Lung (tissue), 12 donors: ENCODE results near the gene LACRT. TPM values are rescaled to one million over a fixed set of nuclear protein-coding genes. Genes with fewer than 3 reads are reported as not detected.
A peak's percentile ranks its signal among the peaks of the same experiment; 100 is the strongest.

Experiments
- ATAC-seq: fragments of 200-7000 bp; cut with Tn5 transposase; one replicate; pipeline ENCODE4 v1.9.1; 2020; ENCODE audit warnings: moderate number of reproducible peaks; ENCODE audit not compliant: insufficient read depth, low FRiP score
- DNase-seq, 3 donors: peaks; one replicate each; pipeline ENCODE4 v3.0.0-alpha.2; 2013 to 2017
- H3K27ac ChIP-seq, 2 donors: one replicate each; pipeline ENCODE4 v1.5.1; 2013; ENCODE audit warnings: mild to moderate bottlenecking in 2 of 2, moderate library complexity in 2 of 2, control low read depth in 1 of 2, inconsistent platforms in 1 of 2, low read depth in 1 of 2, low read length in 1 of 2
- H3K27me3 ChIP-seq, 3 donors: one replicate each; pipeline ENCODE4 v1.5.1; 2013; ENCODE audit warnings: low read length in 2 of 3; ENCODE audit not compliant: control insufficient read depth in 3 of 3, insufficient read depth in 3 of 3
- H3K36me3 ChIP-seq, 4 donors: one replicate each; pipeline ENCODE4 v1.5.1; 2013; ENCODE audit warnings: low read length in 4 of 4, mild to moderate bottlenecking in 1 of 4, moderate library complexity in 1 of 4; ENCODE audit not compliant: control insufficient read depth in 4 of 4, insufficient read depth in 4 of 4
- H3K4me1 ChIP-seq, 5 donors: one replicate each; pipeline ENCODE4 v1.5.1; 2013; ENCODE audit warnings: low read length in 5 of 5, mild to moderate bottlenecking in 2 of 5, moderate library complexity in 1 of 5; ENCODE audit not compliant: control insufficient read depth in 5 of 5, insufficient read depth in 5 of 5
- H3K4me3 ChIP-seq: one replicate; pipeline ENCODE4 v1.5.1; 2013; ENCODE audit warnings: mild to moderate bottlenecking, control low read depth, moderate library complexity
- H3K9ac ChIP-seq, 2 donors: one replicate each; pipeline ENCODE4 v1.5.1; 2013; ENCODE audit warnings: low read length in 2 of 2, control low read depth in 1 of 2; ENCODE audit not compliant: insufficient read depth in 1 of 2
- H3K9me3 ChIP-seq, 4 donors: one replicate each; pipeline ENCODE4 v1.5.1; 2013; ENCODE audit warnings: low read length in 3 of 4, mild to moderate bottlenecking in 1 of 4, moderate library complexity in 1 of 4; ENCODE audit not compliant: control insufficient read depth in 4 of 4, insufficient read depth in 3 of 4
- WGBS, 2 donors: extraction: QIAGEN DNeasy Blood & Tissue Kit; methylation state at CpG; one replicate each; pipeline ENCODE4 v1.1.7; 2013; 5-methylcytosine and 5-hydroxymethylcytosine counted together
- polyA plus RNA-seq, 2 donors: library from polyadenylated mRNA; stranded (reverse); fragments of 200-250 nt; gene quantifications; one replicate each; pipeline ENCODE4 v1.2.1, GENCODE V29; 2013
- total RNA-seq, 2 donors: library from RNA; depleted of rRNA in 1 of 2; stranded (reverse); fragments of >200 nt in 1 of 2; gene quantifications; one replicate each; pipeline ENCODE4 v1.2.1, GENCODE V29; 2014 to 2021
- TF ChIP-seq, protein P1 (sequence below): IDR thresholded peaks from 2 replicates; pipeline ENCODE4 v1.5.1; 2012; ENCODE audit warnings: mild to moderate bottlenecking; ENCODE audit errors: control extremely low read depth, extremely low read depth
- donor health status: control.
- donor health status: control.
- donor health status: Bipolar disorder and iron deficiency.
- donor health status: healthy.
- donor health status: DM: yes; HTN: yes; CAD: no.

The LACRT gene
- total and polyA plus RNA-seq, 4 donors: not detected

DNA sequence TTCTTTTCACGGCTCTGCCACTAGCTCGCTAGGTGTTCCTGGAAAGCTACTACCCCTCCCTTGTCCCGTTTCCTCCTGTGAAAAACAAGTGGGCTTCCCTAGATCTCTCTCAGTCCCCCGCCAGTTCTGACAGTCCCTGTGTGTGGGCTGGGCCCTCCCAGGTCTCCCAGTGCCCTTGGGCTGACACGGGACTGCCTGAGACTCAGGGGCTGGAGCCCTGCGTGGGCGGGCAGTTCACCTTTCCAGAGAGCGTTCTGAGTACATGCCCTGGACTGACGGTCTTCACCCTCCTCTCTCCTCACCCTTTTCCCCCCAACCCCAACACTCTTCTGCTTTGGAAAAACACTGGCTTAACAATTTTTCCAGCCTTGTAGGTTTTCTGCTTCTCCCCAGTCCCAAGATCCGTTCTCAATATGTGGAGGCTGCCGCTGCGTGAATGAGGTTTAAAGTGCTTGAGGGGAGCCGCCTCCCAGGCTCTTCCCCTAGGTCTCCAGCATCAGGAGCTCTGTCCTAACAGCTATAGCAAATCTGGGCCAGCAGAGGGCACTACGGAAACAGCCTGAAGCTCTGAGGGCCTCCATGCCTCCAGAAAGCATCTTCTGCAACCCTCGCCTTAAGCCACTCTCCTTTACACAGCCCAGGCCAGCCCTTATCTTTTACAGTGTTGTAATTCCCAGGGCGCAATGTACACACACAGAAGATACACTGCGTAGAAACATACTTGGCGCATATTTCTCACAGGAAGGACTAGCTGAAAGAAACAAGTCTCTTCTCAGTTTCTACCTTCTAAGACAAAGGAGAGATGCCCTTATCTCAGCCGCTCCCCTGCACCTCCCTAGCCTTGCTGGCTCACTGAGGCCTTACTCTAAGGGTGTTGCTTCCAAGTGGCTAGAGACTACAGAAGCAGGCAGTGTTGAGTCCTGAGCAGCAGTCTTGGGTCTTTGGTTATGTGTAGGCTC, 23.9 kb upstream of the LACRT start:
- H3K4me3 ChIP-seq: no peak overlapping the region
- H3K27ac ChIP-seq: no peak overlapping the region
- TF ChIP-seq, protein P1, sequence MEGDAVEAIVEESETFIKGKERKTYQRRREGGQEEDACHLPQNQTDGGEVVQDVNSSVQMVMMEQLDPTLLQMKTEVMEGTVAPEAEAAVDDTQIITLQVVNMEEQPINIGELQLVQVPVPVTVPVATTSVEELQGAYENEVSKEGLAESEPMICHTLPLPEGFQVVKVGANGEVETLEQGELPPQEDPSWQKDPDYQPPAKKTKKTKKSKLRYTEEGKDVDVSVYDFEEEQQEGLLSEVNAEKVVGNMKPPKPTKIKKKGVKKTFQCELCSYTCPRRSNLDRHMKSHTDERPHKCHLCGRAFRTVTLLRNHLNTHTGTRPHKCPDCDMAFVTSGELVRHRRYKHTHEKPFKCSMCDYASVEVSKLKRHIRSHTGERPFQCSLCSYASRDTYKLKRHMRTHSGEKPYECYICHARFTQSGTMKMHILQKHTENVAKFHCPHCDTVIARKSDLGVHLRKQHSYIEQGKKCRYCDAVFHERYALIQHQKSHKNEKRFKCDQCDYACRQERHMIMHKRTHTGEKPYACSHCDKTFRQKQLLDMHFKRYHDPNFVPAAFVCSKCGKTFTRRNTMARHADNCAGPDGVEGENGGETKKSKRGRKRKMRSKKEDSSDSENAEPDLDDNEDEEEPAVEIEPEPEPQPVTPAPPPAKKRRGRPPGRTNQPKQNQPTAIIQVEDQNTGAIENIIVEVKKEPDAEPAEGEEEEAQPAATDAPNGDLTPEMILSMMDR: peak; percentile 4
- H3K36me3 ChIP-seq: no peaks in the 10 kb centered on the region
- H3K9me3 ChIP-seq: peaks cover 0 to 2% (median 0%) of the 10 kb centered on the region in 4 donors
- WGBS, 2 donors: 57 to 66% methylated on average over 19 of the region's 19 CpGs
- H3K9ac ChIP-seq: no peak overlapping the region
- no peaks in the 10 kb centered on the region for H3K4me1 ChIP-seq
- H3K27me3 ChIP-seq: no peaks in the 10 kb centered on the region
- DNase-seq: peak in 2 of 3 donors; percentile 10 to 21
- ATAC-seq: no peak

DNA sequence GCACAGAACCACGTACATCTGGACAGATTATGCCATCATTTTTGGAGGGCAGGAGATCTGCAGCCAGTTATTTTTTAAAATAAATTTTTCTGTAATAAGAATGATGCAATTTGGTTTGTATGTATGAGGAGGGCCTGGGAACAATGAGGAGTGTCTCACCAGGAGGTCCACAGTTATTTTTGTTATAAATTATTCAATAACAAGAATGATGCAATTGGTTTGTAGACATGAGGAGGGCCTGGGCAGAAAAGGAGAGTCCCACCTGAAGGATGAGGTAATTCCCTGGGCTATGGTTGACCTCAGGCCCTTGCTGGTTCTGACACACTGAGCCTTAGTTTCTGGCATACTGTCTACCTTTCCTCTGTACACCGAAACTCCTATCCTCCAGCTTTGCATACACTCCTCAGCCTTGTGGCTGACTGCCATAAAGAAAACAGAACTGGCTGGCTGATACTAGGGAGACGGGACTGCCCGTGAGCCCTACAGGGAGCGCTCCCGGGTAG, 22.5 kb upstream of the LACRT start:
- Histone ChIP-seq H3K27ac (no peak overlapping the region), H3K4me3 (no peak overlapping the region), H3K9ac (no peak overlapping the region), H3K9me3 (peaks cover 0 to 2% (median 0%) of the 10 kb centered on the region in 4 donors), H3K4me1 (no peaks in the 10 kb centered on the region), H3K36me3 (no peaks in the 10 kb centered on the region), H3K27me3 (peaks cover 0 to 2% (median 0%) of the 10 kb centered on the region in 3 donors)
- TF ChIP-seq, protein P1: no peak
- no peak for DNase-seq
- no peak for ATAC-seq
- WGBS, 2 donors: 87 to 88% methylated on average over 6 of the region's 6 CpGs

DNA sequence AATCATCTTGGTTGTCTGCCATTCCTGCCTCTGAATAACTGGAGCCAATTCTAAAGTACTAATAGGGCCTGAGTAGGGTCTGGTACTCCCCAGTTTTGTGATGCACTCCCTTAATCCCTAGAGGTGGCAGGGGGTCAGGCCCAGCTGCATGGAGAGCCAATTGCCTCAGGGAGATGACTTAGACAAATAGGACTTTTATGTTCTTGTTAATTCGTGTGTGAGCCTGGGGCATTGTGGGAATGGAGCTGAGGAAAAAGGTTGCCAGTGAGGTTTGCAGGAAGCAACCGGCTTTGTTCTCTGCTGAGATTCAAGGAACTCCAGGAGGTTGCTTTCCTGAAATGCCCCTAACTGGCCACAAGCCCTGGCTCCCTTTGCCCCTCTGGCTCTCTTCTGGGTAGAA, 20.2 kb upstream of the LACRT start:
- TF ChIP-seq, protein P1: no peak
- WGBS, 2 donors: 25 to 29% methylated on average over 2 of the region's 2 CpGs
- H3K4me3 ChIP-seq: no peak overlapping the region
- no peaks in the 10 kb centered on the region for H3K36me3 ChIP-seq
- H3K9ac ChIP-seq: no peak overlapping the region
- ATAC-seq (no peak), DNase-seq (no peak)
- H3K27ac ChIP-seq: no peak overlapping the region
- H3K27me3 ChIP-seq: peaks cover 0 to 2% (median 2%) of the 10 kb centered on the region in 3 donors
- H3K9me3 ChIP-seq: peaks cover 0 to 2% (median 0%) of the 10 kb centered on the region in 4 donors
- no peaks in the 10 kb centered on the region for H3K4me1 ChIP-seq
